HepG2 (cell line): ENCODE data around the gene ZNF627. TPM values are rescaled to one million over a fixed set of nuclear protein-coding genes. Genes with fewer than 3 reads are reported as not detected.
"Not testable (repeated sequence)": the region's sequence is repeated elsewhere in the genome, so short reads cannot be mapped to it uniquely, and the experiment has no call there.

ENCODE experiments used
- ATAC-seq: fragments of 200-7000 bp; cut with Tn5 transposase; 3 replicates; pipeline ENCODE4 v1.9.1; 2020; ENCODE audit warnings: mild to moderate bottlenecking, moderate library complexity
- BruUV-seq: library from RNA; stranded (reverse); fragments of 400-500 nt; replicated peaks from 2 replicates; lab custom pipeline; 2021; lab: Mats Ljungman, UMichigan
- CTCF ChIA-PET: fragments of 300-600 bp; formaldehyde crosslinking; extraction: SDS; loops from one replicate; lab custom pipeline; 2021; ENCODE audit warnings: low total read pairs, inconsistent platforms, low intra/inter-chr PET ratio; lab: Yijun Ruan, JAX
- POLR2A ChIA-PET: fragments of 350-600 bp; sonication (Branson Sonifier 250); formaldehyde crosslinking; loops from one replicate; lab custom pipeline; 2020; ENCODE audit warnings: antibody characterized with exemption, inconsistent platforms; lab: Yijun Ruan, JAX
- DNase-seq: peaks from one replicate; pipeline ENCODE4 v3.0.0-alpha.2; 2015; ENCODE audit warnings: low spot score
- FAIRE-seq: peaks from 3 replicates; lab custom pipeline; 2011; peaks lifted over from hg19 to GRCh38; lab: Jason Lieb, UNC
- H2AFZ ChIP-seq: one replicate; pipeline ENCODE4 v1.6.1; 2011; ENCODE audit warnings: low read length, inconsistent platforms
- H3K27ac ChIP-seq: fragments of 300-600 bp; 3 replicates; pipeline ENCODE4 v1.8.0; 2011; ENCODE audit warnings: mixed run types, mild to moderate bottlenecking, mixed read lengths, low read length, inconsistent platforms; ENCODE audit not compliant: insufficient read depth; ENCODE audit errors: extremely low read length
- H3K27me3 ChIP-seq, 2 experiments: fragments of 200-600 bp in 1 of 2; 2 replicates in 1 of 2; 3 replicates in 1 of 2; pipeline versions ENCODE4 v1.6.0 to v1.8.0; 2011; ENCODE audit warnings: low read length in 2 of 2, mild to moderate bottlenecking in 2 of 2, moderate library complexity in 2 of 2, inconsistent platforms in 1 of 2; ENCODE audit not compliant: insufficient read depth in 2 of 2, control insufficient read depth in 1 of 2
- H3K36me3 ChIP-seq, 2 experiments: fragments of 200-600 bp in 1 of 2; replicated peaks in 1 of 2; 2 replicates in 1 of 2; 3 replicates in 1 of 2; pipeline versions ENCODE4 v1.5.1 to v1.8.0; 2011; ENCODE audit warnings: low read length in 2 of 2, inconsistent platforms in 1 of 2; ENCODE audit not compliant: insufficient read depth in 2 of 2, control insufficient read depth in 1 of 2
- H3K4me1 ChIP-seq: 2 replicates; pipeline ENCODE4 v1.5.1; 2012; ENCODE audit warnings: low read length, inconsistent platforms; ENCODE audit not compliant: insufficient read depth
- H3K4me2 ChIP-seq: 2 replicates; pipeline ENCODE4 v1.6.0; 2011; ENCODE audit warnings: low read depth, low read length, inconsistent platforms
- H3K4me3 ChIP-seq, 3 experiments: fragments of 200-600 bp in 1 of 3; sonication (generic), shearing (Covaris generic) in 1 of 3; replicated peaks in 1 of 3; 2 replicates each; pipeline ENCODE4 v1.5.1; 2011 to 2016; ENCODE audit warnings: low read length in 3 of 3, inconsistent platforms in 2 of 3, low read depth in 2 of 3, mild to moderate bottlenecking in 2 of 3, control low read depth in 1 of 3, mixed read lengths in 1 of 3; ENCODE audit not compliant: insufficient read depth in 1 of 3
- H3K79me2 ChIP-seq: one replicate; pipeline ENCODE4 v1.6.1; 2011; ENCODE audit warnings: low read length, inconsistent platforms; ENCODE audit not compliant: insufficient read depth
- H3K9ac ChIP-seq: 2 replicates; pipeline ENCODE4 v1.6.0; 2011; ENCODE audit warnings: mild to moderate bottlenecking, low read depth, low read length, inconsistent platforms; ENCODE audit not compliant: insufficient read depth
- H3K9me3 ChIP-seq: 2 replicates; pipeline ENCODE4 v1.5.1; 2012; ENCODE audit warnings: mild to moderate bottlenecking, low read length
- H4K20me1 ChIP-seq: 2 replicates; pipeline ENCODE4 v1.6.0; 2011; ENCODE audit warnings: inconsistent platforms, mild to moderate bottlenecking, low read length, moderate library complexity; ENCODE audit not compliant: insufficient read depth
- CREM ChIP-seq, 2 experiments: sonication (generic) in 1 of 2; formaldehyde crosslinking in 1 of 2; IDR thresholded peaks; 2 replicates each; pipeline versions ENCODE4 v1.4.0 to v1.6.1; 2016 to 2020; ENCODE audit warnings: antibody characterized with exemption in 1 of 2, mild to moderate bottlenecking in 1 of 2, missing genetic modification reagents in 1 of 2
- CSRNP1 ChIP-seq: sonication (generic); formaldehyde crosslinking; IDR thresholded peaks from 2 replicates; pipeline ENCODE4 v1.8.1; 2023; ENCODE audit warnings: mild to moderate bottlenecking, missing genetic modification reagents
- EED ChIP-seq: sonication (generic); formaldehyde crosslinking; IDR thresholded peaks from 2 replicates; pipeline ENCODE4 v1.5.0; 2020; ENCODE audit warnings: mild to moderate bottlenecking, missing genetic modification reagents
- HOXA3 ChIP-seq: sonication (generic); formaldehyde crosslinking; IDR thresholded peaks from 2 replicates; pipeline ENCODE4 v1.5.0; 2020; ENCODE audit warnings: missing genetic modification reagents
- NFKBIZ ChIP-seq: IDR thresholded peaks from 2 replicates; pipeline ENCODE4 v1.6.1; 2018; ENCODE audit warnings: missing genetic modification reagents, missing compliant biosample characterization
- SP4 ChIP-seq: sonication (generic); formaldehyde crosslinking; IDR thresholded peaks from 2 replicates; pipeline ENCODE4 v1.8.1; 2023; ENCODE audit warnings: mild to moderate bottlenecking, missing genetic modification reagents
- ZBTB34 ChIP-seq: sonication (generic); formaldehyde crosslinking; IDR thresholded peaks from 2 replicates; pipeline ENCODE4 v1.8.0; 2022; ENCODE audit warnings: mild to moderate bottlenecking, missing genetic modification reagents
- ZNF605 ChIP-seq: sonication (generic); formaldehyde crosslinking; IDR thresholded peaks from 2 replicates; pipeline ENCODE4 v1.8.0; 2022; ENCODE audit warnings: mild to moderate bottlenecking, missing genetic modification reagents
- WGBS: methylation state at CpG from one replicate; pipeline ENCODE4 v1.1.6; 2017; ENCODE audit warnings: low lambda C conversion rate; 5-methylcytosine and 5-hydroxymethylcytosine counted together
- in situ Hi-C: cut with HindIII; loops from 2 replicates; pipeline ENCODE4 v1.10.0; 2017; ENCODE audit warnings: low pct_unique_long_range_greater_than_20kb; ENCODE audit not compliant: extremely low pct_ligation_motif_present
- intact Hi-C: fragments of 100-400 bp; cut with micrococcal nuclease; formaldehyde crosslinking; loops from one replicate; pipeline ENCODE4 v1.10.0; 2022; ENCODE audit not compliant: unreplicated experiment
- polyA plus RNA-seq, 8 experiments: library from polyadenylated mRNA; depleted of rRNA in 3 of 8; stranded (reverse) in 7 of 8; unstranded in 1 of 8; fragments of >200 nt; fragmentation: Illumina TruSeq in 4 of 8; extraction: Trizol in 4 of 8; gene quantifications; 2 replicates each; pipeline versions ENCODE4 v1.2.1 to v1.2.3, GENCODE V29; 2011 to 2016; ENCODE audit warnings: low read depth in 4 of 8, missing spikeins in 1 of 8, mixed read lengths in 1 of 8; ENCODE audit not compliant: insufficient read depth in 1 of 8
- total RNA-seq, 5 experiments: library from RNA; depleted of rRNA; stranded (reverse); fragments of >200 nt; fragmentation: Illumina TruSeq; extraction: Trizol; gene quantifications; 2 replicates each; pipeline ENCODE4 v1.2.3, GENCODE V29; 2016; ENCODE audit warnings: low read depth in 1 of 5

The ZNF627 gene
- total and polyA plus RNA-seq, 2 of the 13 experiments (the other 11 are each of a cell fraction or from before 2014, with no cell fraction given): 4.2 to 12.7 TPM

GRCh38 chr19:11563532-11563931 lies 33.8 kb upstream of the ZNF627 start:
- H3K9ac ChIP-seq: no peak overlapping the region
- 98% methylated on average over 8 of the region's 8 CpGs for WGBS
- TF ChIP-seq ZNF605 (CRISPR knock-in tag): no peak
- no peak for TF ChIP-seq CREM (IDR thresholded peaks at IDR 0.05)
- no peak for TF ChIP-seq CREM (CRISPR knock-in tag; IDR thresholded peaks at IDR 0.05)
- TF ChIP-seq ZBTB34 (CRISPR knock-in tag): no peak
- TF ChIP-seq CSRNP1: no peak
- no peak for TF ChIP-seq EED (CRISPR knock-in tag)
- TF ChIP-seq HOXA3 (CRISPR knock-in tag): no peak
- no peak for TF ChIP-seq SP4 (CRISPR knock-in tag)
- TF ChIP-seq NFKBIZ: no peak
- peaks cover 13% of the 10 kb centered on the region for H3K4me1 ChIP-seq
- no peaks in the 10 kb centered on the region for H3K9me3 ChIP-seq
- H3K27me3 ChIP-seq: no peaks in the 10 kb centered on the region
- no peak overlapping the region for H2AFZ ChIP-seq
- DNase-seq (no peak), FAIRE-seq (no peak), ATAC-seq (no peak)
- no peak overlapping the region for H3K27ac ChIP-seq
- no TSS peak for BruUV-seq
- no peaks in the 10 kb centered on the region for H3K36me3 ChIP-seq
- POLR2A ChIA-PET: no interaction called here
- H3K4me2 ChIP-seq: no peak overlapping the region
- intact Hi-C loops (no loop called here), in situ Hi-C loops (no loop called here)
- H3K4me3 ChIP-seq: no peak overlapping the region
- H3K79me2 ChIP-seq: peaks cover 7% of the 10 kb centered on the region
- CTCF ChIA-PET: no interaction called here
- H4K20me1 ChIP-seq: no peaks in the 10 kb centered on the region

- H4K20me1 ChIP-seq, H3K9me3 ChIP-seq, H3K27me3 ChIP-seq, DNase-seq, BruUV-seq, H3K4me2 ChIP-seq, FAIRE-seq, POLR2A ChIA-PET, H3K79me2 ChIP-seq, ATAC-seq, in situ Hi-C loops, H3K36me3 ChIP-seq, H3K9ac ChIP-seq, H3K27ac ChIP-seq, intact Hi-C loops, H2AFZ ChIP-seq, H3K4me3 ChIP-seq, CTCF ChIA-PET: not testable (repeated sequence)
- 97% methylated on average over 6 of the region's 6 CpGs for WGBS
- H3K4me1 ChIP-seq: peaks cover 13% of the 10 kb centered on the region
Measured at GRCh38 chr19:11564082-11564807, 33.0 kb upstream of the ZNF627 start.

- not testable (repeated sequence) for H3K36me3 ChIP-seq, H3K27ac ChIP-seq
Measured at GRCh38 chr19:11565649-11565980, 31.7 kb upstream of the ZNF627 start.

More at GRCh38 chr19:11565649-11565980, 31.7 kb upstream of the ZNF627 start:
- H3K4me2 ChIP-seq, CTCF ChIA-PET, BruUV-seq, H4K20me1 ChIP-seq, H2AFZ ChIP-seq, in situ Hi-C loops, FAIRE-seq, H3K79me2 ChIP-seq, ATAC-seq, H3K9me3 ChIP-seq, intact Hi-C loops, H3K4me1 ChIP-seq, H3K9ac ChIP-seq, DNase-seq, POLR2A ChIA-PET, H3K4me3 ChIP-seq, H3K27me3 ChIP-seq: not testable (repeated sequence)
- 92% methylated on average over 5 of the region's 5 CpGs for WGBS
